DMS153 treated with DMSO at 0.1 percent for 48 hours (cell line): Measurements from ENCODE around the gene ZNF609.
"Not testable (repeated sequence)": the region's sequence is repeated elsewhere in the genome, so short reads cannot be mapped to it uniquely, and the experiment has no call there.

Source experiments
- DNase-seq: peaks from one replicate; lab custom pipeline; 2025; ENCODE audit not compliant: unreplicated experiment; lab: John Stamatoyannopoulos, UW

Gene ZNF609

DNA sequence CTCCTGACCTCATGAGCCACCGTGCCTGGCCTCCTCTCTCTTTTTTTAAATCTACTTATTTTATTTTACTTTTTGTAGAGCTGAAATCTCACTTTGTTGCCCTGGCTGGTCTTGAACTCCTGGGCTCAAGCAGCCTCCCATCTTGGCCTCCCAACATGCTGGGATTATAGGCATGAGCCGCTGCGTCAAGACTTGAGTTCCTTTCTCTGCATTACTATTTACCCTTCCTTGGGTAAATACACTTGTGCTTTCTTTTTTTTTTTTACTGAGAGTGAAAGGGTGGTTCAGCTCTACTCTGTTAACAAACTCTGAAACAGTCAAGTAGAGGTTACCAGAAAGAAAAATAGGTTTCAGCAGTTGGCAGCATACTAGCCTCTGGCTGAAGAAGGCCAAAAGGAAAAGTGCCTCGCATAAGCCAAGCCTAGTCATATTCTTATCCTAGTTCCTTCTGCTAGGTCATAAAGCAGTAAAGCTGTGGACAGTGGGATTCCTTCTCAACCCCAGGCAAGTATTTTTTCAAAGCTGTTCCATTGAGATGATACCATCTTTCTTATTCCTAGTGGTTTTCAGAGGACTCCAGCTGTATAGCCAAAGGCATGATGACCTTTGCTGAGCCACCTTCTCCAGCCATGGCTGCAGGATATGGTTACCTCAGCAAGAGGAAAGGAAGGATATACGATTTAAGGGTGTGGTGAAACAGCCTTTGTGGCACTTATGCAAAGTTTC, 179.9 kb downstream of the ZNF609 start:
- no peak for DNase-seq

DNA sequence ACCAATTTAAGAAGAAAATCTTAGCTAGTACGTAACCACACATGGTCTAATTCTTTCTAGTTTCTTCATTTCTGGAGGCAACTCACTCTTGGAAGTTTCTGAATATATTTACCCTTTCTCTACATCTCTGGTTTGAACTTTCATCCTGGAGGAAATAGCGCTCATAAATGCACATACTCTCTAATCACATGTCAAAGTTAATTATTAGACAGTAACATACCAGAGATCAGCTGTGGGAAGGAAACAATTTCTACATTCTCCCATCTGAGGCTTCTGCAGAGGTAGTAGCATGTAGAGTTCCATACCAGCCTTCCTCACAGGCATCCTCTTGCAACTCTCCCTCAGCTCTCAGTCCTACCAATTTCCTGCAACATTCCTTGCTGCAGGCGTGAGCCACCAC, 182.5 kb downstream of the ZNF609 start:
- no peak for DNase-seq

DNA sequence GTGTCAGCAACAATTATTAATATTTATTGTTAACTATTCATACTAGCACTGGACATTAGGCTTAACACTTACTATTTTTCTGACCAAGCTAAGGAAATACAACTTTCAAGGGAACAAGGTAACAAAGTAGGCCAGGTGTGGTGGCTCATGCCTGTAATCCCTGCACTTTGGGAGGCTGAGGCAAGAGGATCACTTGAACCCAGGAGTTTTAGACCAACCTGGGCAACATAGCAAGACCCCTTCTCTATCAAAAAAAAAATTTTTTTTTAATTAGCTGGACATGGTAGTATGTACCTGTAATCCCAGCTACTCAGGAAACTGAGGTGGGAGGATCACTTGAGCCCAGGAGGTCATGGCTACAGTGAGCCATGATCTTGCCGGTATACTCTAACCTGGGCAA, 183.3 kb downstream of the ZNF609 start:
- DNase-seq, result no peak

DNA sequence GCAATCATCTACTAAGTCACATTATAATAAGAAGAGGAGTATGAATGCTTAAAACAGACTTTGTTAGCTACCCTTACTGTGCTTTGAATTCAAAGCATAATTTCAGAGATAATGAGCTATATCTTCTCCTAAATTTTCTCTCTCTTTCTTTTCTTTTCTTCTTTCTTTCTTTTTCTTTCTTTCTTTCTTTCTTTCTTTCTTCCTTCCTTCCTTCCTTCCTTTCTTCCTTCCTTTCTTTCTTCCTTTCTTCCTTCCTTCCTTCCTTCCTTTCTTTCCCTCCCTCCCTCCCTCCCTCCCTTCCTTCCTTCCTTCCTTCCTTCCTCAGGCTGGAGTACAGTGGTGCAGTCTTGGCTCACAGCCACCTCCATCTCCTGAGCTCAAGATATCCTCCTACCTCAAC, 184.4 kb downstream of the ZNF609 start:
- not testable (repeated sequence) for DNase-seq

DNA sequence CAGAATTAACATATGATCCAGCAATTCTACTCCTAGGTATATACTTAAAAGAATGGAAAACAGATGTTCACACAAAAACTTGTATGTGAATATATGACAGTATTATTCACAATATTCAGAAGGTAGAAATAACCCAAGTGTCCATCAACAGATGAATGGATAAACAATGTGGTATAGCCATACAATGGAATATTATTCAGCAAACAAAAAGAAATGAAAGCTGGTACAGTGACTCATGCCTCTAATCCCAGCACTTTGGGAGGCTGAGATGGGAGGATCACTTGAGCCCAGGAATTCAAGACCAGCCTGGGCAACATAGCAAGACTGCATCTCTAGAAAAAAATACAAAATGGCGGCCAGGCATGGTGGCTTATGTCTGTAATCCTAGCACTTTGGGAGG, 185.6 kb downstream of the ZNF609 start:
- no peak for DNase-seq

DNA sequence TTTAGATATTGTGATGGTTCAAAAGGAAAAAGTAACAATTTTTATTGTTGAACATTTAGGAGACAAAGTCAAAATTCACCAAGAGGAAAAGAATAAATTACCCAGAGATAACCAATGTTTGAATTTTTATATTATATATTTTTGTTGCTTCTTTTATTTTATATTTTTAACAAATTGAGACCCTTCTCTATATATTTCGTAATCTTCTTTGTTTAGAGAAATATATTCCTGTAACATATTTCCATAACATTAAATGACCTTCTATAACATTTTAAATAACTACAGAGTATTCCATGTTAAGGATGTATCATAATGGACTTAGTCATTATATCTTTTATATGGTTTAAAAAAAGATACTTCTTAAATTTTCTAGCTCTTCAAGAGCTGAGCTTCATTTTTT, 187.0 kb downstream of the ZNF609 start:
- no peak for DNase-seq

DNA sequence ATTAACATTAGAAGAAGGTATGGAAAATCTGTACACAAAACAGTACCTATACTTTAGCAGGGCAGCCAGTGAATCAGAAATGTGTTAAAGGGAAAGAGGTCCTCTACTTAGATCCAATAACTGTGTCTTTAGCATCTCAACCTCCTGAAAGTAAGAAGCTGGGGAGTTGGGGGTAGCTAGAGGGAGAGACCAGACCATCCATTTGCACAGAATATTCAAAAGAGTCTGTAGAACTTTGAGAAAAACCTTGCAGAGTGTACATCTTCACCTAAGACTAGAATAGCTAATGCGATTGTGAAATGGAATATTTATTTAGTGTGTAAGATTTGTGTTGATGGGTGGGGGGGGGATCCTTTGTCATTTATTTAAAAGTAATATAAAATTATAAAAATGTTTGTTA, 190.2 kb downstream of the ZNF609 start:
- DNase-seq, result no peak

DNA sequence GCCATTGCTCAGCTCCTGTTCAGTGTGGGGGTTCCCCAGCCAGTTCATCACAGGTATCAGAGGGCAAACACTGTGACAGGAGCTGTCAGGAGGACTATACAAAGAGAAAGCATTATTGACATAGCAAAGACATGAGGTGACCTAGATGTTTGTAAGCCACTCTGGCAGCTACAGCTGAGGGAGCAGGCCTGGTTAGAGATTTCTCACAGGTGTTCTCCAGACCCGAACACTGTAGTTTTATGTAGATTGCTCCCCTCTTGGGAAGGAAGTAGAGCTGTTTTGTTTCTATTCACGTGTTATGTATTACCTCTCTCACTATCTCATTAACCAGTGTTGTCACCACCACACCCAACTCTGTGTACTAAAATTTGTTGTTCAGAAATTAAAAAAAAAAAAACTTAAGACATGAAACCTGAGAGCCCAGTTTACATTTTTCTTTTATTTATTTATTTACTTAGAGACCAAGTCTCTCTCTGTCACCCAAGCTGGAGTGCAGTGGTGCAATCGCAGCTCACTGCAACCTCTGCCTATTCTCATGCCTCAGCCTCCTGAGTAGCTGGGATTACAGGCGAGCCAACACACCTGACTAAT, 191.3 kb downstream of the ZNF609 start:
- DNase-seq, result peak; percentile 31

DNA sequence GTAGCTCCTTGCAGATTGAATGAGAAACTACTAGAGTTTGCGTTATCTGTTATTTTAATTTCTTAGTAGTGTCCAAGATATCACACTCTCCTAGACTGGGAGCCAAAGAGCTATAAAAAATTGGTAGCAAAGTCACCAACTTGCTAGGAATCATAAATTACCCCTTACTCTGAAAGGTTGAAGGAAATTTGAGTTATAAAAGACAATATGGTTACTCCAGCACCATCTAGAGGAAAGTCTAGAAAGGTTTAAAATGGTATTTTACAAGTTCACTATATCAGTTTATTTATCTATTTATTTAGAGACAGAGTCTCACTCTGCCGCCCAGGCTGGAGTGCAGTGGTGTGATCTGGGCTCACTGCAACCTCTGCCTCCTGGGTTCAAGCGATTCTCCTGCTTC, 193.4 kb downstream of the ZNF609 start:
- no peak for DNase-seq

DNA sequence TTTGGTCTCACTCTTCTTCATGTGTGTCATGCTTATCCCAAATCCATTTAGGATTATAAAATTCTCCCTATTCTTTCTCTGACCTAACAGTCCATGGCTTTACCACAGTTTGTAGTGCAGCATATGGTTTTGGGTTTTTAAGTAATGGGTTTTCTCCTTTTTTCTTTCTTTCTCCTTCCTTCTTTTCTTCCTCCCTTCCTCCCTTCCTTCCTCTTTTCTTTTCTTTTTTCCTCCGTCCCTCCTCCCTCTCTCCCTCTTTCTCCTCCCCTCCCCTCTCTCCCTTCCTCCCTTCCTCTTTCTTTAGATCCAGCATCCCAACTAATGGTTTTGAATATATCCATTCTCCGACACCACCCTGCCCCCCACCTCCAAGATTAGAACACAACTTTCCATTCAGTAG, 196.1 kb downstream of the ZNF609 start:
- no peak for DNase-seq

DNA sequence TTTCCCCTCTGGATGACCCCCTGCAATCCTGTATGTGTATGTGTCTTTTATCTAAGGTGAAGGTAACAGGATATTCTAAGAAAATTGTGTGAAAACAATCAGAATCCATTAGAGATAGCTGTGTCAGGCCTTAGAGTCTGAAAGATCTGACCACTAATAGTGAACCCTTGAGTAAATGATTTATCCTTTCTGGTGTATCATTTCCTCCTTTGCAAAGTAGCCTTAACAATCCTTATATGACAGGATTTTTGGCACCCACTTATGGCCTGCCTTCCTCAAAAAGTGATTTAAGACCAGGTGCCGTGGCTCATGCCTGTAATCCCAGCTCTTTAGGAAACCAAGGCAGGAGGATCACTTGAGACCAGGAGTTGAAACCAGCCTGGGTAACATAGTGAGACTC, 204.8 kb downstream of the ZNF609 start:
- no peak for DNase-seq

DNA sequence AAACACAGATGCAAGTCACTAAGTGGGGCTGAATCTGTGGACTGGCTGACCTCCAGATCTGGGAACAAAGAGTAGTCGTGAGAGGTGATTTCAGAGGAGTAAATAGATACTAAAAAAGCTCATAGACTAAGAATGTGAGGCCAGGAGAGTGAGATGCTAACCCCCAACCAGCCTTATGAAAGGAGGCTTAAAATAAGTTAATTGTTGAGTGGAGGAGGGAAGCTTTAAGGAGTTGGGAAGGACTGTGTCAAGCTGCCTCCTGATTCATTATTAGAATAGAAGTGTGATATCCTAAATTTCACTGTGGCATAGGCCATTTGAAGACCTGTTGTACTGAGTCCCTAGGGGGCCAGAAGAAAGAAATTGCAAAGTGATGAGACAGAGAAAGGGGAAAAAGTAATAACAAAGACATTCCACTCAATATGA, 207.4 kb downstream of the ZNF609 start:
- DNase-seq, result no peak

DNA sequence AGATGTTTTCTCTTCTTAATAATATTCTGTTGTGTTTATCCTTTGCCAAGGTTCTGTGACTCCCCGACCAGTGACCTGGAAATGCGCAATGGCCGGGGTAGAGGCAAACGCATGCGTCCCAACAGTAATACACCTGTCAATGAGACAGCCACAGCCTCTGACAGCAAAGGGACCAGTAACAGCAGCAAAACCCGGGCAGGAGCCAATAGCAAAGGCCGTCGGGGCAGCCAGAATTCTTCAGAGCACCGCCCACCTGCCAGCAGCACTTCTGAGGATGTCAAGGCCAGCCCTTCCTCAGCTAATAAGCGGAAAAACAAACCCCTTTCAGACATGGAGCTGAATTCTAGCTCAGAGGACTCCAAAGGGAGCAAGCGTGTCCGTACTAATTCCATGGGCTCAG, 213.5 kb downstream of the ZNF609 start:
- no peak for DNase-seq

DNA sequence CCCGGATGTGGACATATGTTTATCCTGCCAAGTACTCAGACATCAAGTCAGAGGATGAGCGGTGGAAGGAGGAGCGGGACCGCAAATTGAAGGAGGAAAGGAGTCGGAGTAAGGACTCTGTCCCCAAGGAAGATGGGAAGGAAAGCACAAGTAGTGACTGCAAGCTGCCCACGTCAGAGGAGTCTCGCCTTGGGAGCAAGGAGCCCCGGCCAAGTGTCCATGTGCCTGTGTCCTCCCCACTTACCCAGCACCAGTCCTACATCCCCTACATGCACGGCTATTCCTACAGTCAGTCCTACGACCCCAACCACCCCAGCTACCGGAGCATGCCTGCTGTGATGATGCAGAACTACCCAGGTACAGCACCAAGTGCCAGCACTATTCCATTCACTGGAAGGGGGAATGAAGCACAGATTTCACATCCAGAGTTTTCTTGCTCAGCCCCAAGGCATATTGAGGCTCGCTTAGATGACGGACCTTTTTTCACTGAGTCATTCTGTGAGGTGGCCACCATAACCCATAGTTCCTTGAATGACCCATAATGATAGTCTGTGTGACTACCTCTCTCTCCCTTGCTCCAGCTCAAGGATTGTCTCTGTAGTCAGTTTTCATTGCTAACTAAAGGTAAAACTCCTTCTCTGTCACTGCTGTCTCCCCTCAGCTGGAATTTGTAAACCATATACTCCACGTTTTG, 217.9 kb downstream of the ZNF609 start:
- no peak for DNase-seq

DNA sequence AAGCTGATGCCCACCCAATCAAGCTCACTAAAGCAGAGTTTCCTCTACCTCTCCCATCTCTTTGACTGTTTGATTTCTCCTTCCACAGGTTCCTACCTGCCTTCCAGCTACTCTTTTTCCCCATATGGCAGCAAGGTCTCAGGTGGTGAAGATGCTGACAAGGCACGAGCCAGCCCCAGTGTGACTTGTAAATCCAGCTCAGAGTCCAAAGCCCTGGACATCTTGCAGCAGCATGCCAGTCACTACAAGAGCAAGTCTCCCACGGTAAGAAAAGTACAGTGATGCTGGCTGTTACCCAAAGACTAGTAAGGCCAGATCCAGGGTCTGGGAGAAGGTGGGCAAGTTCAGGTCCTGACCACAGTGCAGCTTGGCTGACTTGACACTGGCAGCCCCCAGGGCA, 219.7 kb downstream of the ZNF609 start:
- no peak for DNase-seq

DNA sequence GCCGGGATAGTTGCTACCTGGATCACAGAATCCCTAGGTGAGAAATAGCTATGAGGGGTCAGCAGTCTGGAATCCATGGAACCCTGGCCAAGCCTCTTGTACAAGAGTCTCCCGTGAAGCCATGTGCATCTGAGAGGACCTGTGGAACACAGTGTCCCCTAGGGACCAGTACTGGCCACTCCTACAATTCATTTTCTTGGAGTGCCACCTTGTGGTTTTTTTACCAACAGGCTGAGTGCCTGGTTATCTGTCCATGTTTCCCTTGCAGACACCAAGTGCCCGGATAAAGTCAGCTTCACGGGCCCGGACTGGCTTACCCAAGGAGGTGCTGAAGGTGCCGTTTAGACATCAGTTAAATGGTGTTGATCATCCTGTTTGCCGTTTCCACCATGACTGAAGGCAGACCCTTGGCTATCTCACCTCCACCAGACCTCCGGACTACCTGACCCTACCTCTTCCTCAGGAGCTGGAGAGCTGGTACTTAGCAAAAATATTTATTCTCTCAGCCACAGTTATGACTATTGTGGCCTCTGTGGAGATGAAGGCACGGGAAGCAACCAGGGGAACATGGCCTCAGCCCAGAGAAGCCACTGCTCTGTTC, 221.1 kb downstream of the ZNF609 start:
- DNase-seq, result peak; percentile 7

DNA sequence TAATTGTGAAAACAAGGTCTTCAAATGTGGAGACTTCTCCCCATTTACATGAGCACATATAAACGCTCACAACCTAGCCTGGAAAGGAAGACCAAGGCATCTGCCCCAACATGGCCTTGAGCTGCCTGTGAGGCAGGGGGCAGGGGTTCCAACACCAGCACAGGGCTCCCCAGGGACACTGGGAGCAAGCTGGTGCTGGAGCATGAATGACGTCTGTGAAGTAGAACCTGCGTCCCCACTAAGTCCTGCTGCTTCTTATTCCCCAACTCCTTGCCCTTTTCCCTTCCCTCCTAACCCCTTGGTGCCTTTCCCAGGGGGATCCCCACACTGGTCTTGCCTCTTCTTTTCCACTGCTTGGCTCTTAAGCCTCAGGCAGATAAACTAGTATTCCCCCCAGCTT, 221.9 kb downstream of the ZNF609 start:
- DNase-seq, result no peak

DNA sequence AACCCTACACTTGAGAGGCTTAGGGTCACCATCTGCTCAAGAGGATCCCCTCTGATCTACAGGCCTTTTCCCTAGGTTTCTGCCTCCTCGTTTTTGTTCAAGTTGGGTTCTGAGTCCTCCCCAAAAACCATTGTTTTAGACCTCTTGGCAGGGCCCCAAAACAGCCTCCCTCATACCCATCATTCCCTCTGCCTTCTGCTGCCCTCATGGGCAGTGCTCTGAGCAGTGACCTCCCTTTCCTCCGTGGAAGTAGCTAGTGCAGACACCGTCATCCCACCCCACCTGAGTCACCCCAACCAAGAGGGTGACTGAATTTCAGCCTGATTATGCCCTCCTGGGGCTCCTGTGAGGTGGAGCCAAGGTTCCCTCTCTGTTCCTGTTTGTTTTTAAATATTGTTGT, 223.0 kb downstream of the ZNF609 start:
- no peak for DNase-seq

DNA sequence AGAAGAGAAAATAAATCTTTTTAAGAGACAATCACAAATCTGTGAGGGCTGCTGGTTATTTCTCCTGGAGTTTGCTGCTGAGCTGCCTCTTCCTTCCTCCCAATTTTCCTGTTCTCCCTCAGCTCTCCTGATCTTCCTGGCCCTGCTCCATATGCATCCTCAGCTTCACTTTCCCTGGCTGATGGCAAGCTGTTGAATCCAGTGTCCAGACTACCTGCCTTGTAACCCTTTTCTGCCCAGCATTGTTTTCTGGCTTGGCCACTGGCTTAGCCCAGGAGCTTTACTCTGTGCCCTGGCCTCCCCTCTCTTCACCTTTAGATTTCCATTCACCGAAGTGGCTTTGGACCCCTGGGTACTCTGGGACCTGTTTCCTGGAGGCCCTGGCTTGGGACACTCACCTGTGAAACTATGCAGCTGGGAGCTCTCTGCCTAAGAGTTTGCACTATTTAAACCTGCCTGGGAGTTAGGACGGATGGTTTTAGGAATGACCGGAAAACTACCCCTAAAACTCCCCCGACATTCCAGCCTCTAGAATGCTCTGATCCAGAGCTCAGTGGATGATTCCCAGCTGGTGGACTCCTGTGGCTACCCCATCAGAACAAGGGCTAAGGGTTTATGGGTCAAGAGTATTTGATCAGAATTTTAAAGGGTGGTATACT, 225.0 kb downstream of the ZNF609 start:
- no peak for DNase-seq

DNA sequence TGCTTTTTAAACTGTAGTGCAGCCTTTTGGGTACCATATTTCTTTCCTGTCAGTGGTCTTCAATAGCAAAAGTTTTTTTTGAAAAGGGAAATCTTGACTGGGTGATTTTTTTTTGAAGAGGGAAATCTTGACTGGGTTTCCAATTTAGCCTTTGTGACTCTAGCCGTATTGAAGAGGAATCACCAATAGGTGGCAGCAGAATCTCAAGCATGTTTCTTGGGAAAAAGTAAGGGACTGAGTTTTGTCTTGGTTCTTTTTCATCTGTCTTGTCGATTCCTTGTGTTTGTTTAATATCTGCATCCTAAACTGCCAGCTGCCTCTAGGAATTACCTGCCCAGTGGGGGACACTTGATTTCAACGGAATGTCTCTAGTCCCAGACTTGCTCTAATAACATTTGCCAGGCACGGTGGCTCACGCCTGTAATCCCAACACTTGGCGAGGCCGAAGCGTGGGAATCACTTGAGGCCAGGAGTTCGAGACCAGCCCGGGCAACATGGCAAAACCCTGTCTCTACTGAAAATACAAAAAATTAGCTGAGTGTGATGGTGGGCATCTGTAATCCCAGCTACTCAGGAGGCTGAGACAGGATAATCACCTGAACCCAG, 225.9 kb downstream of the ZNF609 start:
- DNase-seq, result peak; percentile 2

DNA sequence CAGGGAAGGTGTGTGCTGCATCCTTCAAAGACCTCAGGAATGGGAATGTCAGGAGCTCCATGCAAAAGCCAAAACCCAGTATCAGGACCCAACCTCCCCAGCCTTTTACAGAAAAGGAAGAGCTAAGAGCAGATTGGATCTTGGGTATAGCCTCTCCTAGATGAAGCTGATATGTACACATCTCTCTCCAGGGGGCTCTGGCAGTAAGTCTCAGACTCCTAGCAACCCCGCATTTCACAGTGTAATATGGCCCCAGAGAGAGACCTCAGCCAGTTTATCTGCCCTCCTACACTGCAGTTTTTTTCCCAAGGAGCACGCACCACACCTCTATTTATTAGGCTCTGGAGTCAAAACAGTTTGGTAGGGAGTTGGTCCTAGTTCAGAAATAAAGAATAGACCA, 226.8 kb downstream of the ZNF609 start:
- no peak for DNase-seq
